GM18870 (cell line): ENCODE measurements around the gene MEIOB.
"Not testable (repeated sequence)": the region's sequence is repeated elsewhere in the genome, so short reads cannot be mapped to it uniquely, and the experiment has no call there.

Experiments
- ATAC-seq: cut with Tn5 transposase; IDR thresholded peaks from one replicate; pipeline ENCODE4 v1.9.1; 2021; ENCODE audit warnings: moderate library complexity; ENCODE audit not compliant: unreplicated experiment

The MEIOB gene, protein sequence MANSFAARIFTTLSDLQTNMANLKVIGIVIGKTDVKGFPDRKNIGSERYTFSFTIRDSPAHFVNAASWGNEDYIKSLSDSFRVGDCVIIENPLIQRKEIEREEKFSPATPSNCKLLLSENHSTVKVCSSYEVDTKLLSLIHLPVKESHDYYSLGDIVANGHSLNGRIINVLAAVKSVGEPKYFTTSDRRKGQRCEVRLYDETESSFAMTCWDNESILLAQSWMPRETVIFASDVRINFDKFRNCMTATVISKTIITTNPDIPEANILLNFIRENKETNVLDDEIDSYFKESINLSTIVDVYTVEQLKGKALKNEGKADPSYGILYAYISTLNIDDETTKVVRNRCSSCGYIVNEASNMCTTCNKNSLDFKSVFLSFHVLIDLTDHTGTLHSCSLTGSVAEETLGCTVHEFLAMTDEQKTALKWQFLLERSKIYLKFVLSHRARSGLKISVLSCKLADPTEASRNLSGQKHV

DNA sequence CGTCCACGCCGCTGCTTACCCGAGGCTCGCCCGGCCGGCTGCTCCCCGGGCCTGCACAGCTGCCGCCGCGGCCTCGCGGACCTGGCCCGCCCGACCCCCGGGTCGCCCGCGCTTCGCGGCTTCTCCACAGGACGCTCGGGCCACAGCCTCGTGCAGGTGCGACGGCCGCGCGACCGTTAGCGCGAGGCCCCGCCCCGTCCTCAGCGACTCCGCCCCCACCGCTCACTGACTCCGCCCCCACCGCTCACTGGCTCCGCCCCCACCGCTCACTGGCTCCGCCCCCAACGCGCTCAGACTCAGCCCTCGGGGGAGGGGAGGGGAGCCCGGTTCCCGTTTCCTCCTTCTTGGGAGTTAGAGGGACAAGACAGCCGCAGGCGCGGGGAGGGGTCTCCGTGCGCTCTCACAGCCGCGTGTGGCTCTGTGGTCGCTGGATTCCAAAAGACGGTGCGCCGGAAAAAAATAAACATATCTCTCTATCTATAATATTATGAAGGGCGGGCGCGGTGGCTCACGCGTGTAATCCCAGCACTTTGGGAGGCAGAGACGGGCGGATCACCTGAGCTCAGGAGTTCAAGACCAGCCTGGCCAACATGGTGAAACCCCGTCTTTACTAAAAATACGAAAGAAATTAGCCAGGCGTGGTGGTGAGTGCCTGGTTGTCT, at the start of gene MEIOB:
Gene MEIOB, minus strand, starts transcription at position 191 of the 662 bp plus-strand sequence. CDS start 3,989 bp downstream, outside the sequence.
- no peak for ATAC-seq

DNA sequence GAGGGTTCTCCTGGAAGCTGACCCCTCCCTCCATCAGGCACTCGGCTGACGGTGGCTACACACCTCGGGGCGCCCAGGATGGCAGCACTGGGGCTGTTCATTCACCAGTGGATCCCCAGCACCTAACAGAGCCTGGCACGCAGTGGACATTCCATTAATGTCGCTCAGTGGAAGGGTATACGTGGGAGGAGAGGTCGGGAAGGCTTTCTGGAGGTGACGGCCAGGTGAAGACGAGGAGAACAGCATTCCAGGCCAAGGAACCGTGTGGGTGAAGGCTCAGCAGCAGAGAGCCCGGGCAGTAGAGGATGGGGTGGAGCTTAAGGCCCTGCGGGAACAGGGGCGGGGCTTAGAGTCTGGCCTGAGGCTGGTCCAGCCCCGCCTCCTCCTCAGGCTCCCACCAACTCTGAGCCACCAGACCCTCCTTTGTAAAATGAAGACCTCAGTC, 48.8 kb upstream of the MEIOB start:
- ATAC-seq = no peak

DNA sequence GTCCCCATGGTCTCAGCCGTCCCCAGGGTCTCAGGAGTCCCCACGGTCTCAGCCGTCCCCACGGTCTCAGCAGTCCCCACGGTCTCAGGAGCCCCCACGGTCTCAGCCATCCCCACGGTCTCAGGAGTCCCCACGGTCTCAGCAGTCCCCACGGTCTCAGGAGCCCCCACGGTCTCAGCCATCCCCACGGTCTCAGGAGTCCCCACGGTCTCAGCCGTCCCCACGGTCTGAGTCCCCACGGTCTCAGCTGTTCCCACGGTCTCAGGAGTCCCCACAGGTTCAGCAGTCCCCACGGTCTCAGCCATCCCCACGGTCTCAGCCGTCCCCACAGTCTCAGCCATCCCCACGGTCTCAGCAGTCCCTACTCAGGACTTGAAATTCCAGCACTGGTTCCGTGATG, 48.2 kb upstream of the MEIOB start:
- not testable (repeated sequence) for ATAC-seq

DNA sequence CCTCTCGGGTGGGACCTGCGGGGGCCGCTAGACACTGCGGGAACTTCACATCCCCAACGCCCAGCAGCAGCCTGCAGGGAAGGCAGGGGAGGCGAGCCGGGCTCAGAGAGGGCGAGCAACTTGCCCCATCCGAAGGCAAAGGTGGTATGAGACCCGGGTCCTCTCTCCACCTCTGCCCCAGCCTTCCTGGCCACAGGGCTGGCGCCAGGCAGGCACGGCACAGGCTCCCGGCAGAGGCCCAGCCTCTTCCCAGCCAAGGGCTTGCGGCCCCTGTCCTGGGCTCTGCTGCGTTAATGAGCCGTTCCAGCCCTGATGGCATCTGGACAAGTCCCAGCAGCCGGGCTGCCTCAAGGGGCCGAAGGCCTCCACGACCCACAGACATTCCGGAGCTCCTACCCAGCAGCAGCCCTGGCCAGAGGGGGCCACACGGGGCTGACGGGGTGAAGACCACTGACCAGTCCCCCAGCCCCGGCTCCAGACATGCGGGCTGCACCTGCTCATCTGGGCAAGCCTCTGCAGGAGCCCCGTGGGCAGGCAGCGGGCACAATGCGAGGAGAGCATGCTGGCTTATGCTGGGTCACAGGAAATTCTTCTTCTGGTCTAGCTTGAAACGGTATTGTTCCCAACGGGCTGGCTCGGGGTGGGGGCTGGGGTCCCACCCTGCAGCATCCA, 47.5 kb upstream of the MEIOB start:
- no peak for ATAC-seq

DNA sequence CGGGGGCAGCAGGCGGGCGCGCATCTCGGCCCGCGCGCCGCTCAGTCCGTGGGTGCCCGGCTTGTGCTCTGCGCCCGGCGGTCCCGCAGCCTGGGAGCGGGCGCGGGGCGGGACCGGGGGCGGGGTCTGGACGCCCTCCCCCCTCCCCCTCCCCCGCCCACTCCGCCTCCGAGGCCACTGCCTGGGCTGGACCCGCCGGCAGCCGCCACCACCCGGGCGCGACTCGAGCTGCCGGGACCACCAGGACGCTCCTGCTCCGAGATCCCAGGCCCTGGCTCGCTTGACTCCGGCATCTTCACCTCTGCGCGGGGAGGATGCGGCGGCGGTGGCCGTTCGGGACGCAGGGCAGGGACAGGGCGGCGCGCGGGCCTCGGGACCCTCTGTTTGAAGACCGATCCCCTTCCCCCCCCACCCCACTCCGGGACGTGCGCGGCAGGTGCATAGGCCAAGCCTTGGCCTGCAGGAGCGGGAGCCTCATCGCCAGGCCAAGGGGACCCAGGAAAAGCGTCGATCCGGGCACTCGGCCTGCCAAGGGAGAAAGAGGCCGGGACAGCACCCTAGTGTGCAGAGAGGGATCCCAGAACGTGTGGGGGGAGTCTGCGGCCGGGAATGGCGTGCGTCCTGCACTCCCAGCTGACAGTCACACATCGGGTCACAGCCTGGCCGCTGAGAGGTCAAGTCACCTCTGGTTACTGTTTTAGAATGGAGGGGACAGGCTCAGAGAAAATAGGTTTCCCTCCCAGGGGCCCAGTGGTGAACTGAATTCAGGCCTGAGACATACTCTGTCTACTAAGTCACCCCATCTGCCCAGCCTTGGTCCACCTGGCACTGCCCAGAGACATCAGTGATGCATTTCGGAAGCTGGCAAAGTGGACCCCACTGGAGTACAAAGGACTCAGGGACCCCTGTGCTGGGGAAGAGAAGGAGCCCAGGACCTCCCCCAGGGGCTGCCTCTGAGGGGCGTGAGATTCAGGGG, 46.7 kb upstream of the MEIOB start, which contains the start of gene HS3ST6:
Gene HS3ST6, minus strand, starts transcription at position 65 of the 976 bp plus-strand sequence. CDS start 92 bp downstream, outside the sequence.
- ATAC-seq = no peak

DNA sequence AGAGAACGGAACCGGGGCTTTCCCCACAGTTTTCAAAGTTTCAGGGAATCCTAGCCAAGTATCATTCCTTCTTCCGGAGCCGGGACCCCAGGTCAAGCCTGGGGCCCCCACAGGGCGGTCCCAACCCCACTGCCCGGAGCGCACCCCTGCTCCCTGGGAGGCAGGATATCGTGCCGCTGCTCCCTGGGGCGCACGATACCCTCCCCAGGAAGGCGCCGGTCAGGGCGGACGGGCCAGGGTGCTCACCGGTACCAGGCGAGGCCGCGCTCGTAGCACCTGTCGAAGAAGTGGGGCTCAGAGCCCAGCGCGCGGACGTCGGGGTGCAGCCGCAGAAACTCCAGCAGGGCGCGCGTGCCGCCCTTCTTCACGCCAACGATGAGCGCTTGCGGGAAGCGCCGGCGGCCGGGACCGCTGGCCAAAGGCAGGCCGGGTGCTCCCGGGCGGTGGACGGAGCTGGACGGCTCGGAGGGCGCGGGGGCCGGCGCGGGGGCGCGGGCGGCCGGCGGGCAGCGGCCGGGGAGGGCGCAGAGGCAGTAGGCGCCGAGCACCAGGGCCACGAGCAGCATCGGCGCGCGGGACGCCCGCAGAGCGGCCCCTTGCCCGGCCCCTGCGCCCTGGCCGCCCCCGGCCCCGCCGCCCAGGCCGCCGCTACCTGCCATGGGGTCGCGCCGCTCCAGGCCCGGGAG, 45.8 kb upstream of the MEIOB start:
- no peak for ATAC-seq

DNA sequence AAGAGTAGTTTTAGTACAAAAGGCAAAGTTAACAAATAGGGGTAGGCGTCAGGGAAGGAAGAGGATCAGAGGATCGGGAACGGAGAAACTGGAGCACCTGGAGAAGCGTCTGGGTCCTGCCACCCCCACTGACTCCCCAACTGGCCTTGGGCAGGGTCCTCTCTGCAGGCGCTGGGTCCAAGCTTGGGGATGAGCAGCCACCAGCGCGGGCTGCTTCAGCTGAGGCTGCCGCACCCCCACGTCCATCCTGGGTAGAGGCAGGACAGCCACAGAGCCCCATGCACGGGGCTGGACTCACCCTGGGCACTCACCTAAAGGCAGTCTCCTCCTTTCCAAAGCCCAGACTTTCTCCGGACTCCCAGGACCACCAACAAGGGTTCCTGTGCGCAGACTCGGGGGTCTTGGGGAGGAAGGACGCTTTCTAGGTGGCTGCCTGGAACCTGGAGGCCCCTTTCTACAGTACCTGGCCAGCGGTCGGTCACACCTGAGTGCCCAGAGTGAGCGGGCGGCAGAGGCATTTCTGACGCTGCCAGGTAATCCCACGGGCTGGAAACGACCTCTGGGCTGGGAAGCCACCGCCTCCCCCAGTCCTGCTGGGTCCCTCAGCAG, 45.2 kb upstream of the MEIOB start:
- ATAC-seq = no peak

DNA sequence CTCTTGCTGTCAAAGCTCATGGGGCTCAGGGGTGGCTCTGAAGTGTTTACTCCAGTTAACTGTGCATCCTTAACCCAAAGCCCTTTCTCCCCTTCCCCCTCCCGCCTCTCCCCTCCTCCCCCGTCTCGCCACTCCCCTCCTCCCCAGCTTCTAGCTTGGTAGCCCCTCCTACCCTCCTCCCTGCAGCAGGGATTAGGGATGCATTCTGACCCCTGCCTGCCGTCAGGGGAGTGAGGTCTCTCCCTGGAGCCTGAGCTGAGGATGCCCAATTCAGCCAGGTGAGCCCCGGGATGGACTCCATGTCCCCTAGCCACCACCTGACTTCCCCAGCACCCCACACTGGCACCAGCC, 44.7 kb upstream of the MEIOB start:
- no peak for ATAC-seq

DNA sequence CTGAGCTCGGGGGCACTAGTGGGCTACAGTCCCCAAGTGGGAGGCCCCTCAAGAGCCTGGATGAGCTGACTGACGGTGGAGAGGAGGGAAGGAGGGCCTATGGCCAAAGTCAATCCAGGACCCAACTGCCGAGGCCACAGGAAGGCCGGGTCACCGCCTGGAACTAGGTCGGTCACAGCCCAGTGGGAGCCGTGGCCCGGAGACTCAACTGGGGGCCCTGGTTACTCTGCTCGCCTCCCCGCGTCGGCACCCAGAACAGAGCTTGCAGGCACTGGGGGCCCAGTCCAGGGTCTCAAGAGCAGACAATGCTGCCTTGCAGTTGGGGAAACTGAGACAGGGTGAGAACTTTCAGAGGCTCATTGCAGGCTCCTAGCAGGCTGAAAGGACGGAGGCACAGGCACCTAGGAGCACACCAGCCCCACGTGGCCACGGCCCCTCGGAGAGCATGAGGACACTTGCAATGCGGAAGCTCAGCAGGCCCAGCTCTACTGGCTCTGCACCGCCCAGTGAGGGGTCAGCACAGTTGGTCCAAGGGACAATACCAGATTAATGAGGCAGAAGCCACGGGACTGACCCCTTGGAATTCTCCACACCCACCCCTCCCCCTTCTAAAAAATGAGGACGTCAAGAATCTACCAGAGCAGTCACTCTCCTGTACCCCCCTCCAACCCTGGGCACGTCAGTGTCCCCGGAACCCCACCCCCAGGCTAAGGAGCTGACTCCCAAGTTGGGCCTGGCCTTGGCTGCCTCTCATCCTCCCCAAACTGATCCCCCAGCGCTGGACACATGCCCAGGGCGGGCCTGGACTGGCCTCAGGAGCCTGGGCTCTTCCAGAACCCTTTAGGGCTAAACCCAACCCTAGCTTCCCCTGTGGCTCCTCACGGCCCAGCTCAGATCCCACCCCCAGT, 44.0 kb upstream of the MEIOB start:
- ATAC-seq = no peak

DNA sequence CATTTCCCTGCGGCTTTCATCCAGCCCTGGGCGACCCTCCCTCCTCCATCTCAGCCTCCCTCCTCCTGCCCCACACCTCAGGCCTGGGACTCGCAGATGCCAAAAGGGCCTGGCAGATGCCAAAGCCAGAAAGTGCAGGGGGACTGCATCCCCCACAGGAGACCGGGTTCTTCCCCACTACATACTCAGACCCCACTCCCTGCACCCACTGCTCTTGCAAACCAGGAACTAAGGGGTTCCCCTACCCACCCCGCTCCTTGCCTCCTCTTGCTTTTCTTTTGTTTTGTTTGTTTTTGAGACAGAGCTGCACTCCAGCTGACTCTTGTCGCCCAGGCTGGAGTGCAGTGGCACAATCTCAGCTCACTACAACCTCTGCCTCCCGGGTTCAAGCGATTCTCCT, 43.0 kb upstream of the MEIOB start:
- no peak for ATAC-seq

DNA sequence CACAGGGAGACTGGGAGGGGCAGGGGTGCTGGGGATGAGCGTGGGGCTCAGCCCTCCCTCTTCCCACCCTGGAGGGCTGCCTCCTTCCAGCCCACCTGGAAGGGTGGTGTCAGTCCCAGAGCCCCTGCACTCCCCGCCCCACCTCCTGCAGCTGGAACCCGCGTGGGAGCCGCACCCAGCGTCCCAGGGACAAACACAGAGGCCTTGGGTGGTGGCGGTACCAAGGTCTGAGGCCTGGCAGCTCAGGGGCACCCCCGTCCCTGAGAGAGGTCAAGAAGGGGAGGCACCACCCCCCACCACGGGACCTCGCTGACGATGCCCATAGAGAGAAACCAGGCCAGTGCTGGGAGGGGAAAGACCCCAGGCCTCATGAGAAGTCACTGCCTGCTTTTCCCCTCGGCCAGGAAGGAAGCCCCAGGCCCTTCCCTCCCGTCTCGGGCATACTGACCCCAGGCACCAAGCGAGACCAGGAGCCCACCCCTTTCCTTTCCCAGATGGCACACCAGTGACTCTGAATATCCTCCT, 42.2 kb upstream of the MEIOB start:
- ATAC-seq = no peak

DNA sequence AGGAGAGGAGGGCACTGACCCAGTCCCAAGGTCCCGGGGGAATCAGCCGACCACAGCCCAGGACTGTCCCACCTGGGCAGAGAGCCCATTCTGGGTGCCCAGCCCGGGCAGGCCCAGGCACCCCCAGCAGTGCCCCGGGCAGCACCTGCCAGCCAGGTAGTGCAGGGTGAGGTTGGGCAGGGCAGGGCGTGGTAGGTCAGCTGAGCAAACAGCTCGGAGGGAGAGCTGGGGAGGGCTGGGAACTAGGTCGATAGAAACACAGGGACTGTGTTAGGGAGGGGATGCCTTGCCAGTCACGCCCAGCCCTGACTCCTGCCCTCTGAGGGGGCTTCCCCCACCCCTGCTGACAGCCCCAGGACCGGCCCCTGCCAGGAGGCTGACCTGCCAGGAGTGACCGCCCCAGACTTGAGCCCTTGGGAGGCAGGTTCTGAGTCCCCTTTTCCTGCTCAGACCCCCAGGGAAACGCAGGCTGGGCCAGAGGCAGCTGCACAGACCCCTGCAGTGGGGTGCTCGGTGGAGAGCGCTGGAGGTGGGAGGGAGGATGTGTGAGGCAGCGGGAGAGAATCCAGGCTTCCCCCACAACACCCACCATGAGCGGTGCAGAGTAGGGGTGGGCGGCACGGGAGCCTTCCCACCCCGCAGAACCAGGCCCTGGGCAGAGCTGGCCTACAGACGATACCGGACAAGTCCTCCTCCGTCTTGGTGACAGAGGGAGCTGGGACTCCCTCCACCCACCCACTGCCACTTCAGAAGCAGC, 41.5 kb upstream of the MEIOB start:
- no peak for ATAC-seq

DNA sequence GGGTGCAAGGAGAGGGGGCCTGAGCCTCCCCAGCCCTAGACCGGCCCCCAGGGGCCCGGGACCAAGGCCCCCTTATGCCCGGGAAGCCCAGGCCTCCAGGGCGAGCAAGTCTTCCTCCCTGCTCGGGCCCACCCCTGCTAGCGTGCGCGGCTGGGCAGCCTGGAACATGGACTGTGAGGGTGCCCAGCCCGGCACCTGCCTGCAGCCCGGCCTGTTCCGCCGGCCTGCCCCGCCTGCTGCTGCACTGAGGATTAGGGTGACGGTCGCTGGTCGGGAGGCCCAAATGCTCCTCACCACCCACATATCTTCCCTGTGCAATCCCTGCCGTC, 40.2 kb upstream of the MEIOB start:
- no peak for ATAC-seq

DNA sequence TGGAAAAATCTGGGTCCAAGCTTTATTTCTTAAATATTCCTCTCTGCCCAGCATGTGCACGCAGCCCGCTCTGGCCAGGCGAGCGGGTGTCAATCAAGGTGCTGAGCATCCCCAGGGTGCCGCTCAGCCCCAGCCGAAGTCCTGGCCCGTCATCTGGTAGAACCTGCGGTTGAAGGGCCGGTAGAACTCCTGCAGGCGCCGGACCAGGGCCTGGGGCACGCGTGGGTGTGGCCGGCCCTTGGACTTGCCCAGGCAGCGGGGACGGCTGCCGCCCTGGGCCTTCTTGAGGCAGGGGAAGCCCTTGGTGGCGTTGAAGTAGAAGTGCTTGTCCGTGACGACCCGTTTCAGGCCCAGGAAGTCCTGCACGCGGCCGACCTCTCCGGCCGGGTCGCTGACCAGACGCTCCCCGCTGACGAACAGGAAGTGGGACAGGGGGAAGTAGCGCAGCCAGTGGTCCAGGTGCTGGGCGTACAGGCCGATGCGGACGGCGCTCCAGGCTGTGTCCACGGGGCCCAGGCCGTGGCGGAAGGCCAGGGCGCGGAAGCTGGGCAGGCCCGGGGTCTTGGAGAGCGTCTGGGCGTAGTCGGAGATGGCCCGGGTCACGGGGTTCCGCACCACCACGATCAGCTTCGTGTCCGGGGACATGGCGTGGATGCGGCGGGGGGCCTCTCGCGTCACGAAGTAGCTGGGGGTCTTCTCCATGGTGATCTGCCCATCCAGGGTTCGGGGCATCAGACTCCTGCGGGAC, 39.7 kb upstream of the MEIOB start:
- ATAC-seq = no peak

DNA sequence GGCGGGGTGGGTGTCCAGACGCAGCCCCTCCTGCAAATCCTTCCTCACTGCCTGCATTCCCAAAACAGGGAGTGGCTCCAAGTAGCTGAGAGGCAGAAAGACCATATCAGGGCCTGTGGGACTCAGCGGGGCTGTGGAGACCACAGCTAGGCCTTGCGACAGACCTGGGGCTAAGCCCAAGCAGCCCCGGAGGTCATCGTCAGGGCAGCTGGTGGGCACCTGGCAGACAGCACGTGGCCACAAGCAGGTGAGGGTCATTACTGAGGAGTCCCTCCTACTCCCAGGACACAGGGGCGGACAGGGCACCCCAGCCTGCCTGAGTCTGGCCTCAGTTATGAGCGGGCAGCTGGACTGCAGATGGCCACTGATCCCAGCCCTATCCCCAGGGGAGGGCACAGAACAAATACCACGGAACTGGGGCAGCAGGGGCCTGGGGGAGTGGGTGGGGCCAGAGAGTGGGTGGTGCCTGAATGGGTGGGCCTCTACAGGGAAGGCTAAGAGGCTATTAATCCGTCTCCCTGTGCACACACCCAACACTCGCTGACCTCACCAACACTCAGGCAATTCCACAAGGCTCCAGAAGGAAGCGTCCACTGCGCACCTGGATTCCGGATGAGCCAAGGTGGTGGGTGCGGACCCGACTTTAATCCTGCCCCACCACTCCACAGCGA, 37.7 kb upstream of the MEIOB start:
- ATAC-seq = no peak

DNA sequence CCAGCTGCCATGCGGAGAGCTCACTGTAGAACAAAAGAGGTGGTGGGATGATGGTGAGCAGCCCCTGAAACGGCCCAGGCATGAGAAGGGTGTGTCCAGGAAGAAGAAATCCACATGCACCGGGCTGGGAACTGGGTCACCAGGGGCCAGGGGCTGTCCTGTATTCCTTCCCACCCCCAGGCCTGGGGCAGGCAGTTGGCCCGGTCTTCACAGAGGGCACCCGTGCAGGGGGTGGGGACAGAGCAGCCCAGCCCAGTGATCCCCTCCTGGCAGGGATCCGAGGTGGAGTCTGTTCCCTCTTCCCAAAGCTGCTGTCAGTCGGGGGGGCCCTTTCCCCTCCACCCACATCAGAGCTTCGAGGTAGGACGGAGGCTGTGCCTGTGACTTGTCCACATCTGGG, 37.0 kb upstream of the MEIOB start:
- ATAC-seq = no peak
